Liver (tissue), 2 donors: ENCODE measurements around the gene CELF2.

Source experiments
- TAF1 ChIP-seq: conservative IDR thresholded peaks from 2 replicates; pipeline ENCODE4 v1.6.1; 2016; ENCODE audit warnings: antibody characterized with exemption, mild to moderate bottlenecking
- YY1 ChIP-seq: IDR thresholded peaks from 2 replicates; pipeline ENCODE4 v1.6.1; 2016; ENCODE audit warnings: antibody characterized with exemption, mild to moderate bottlenecking
- donor health status: healthy.

DNA sequence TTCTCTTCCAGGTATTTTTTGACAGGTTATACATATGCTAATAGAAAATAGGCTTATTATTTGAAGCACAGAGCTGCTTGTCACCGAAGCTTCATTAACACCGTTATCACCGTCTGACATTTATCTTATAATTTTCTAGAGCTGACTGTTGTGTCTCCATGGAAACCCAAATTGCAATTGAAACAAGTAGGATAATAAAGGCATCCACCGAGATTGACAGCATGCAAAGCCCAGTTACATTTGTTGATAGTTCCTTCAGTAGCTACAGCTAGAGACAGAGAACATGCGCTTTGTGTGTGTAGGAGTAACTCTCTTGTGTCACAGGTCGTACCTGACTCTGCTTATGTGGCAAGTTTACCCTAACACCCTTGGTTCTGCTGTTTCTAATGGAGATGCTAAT, 135.6 kb downstream of the CELF2 start:
- TF ChIP-seq TAF1 (no peak), YY1 (no peak)
